Endodermal cell (in vitro differentiated cells): Measurements from ENCODE around the gene JADE1. TPM values are rescaled to one million over a fixed set of nuclear protein-coding genes. Genes with fewer than 3 reads are reported as not detected.

Experiments used
- DNase-seq: peaks from one replicate; pipeline ENCODE4 v3.0.0-alpha.2; 2017
- H3K27ac ChIP-seq: 2 replicates; pipeline ENCODE4 v1.5.1; 2013; ENCODE audit warnings: mild to moderate bottlenecking, low read depth, low read length, moderate library complexity
- H3K27me3 ChIP-seq: 2 replicates; pipeline ENCODE4 v1.6.1; 2013; ENCODE audit warnings: mild to moderate bottlenecking, low read length, moderate library complexity; ENCODE audit not compliant: insufficient read depth, control insufficient read depth, poor library complexity, severe bottlenecking
- H3K36me3 ChIP-seq: 2 replicates; pipeline ENCODE4 v1.7.0; 2013; ENCODE audit warnings: mild to moderate bottlenecking, low read length, moderate library complexity; ENCODE audit not compliant: control insufficient read depth, insufficient read depth
- H3K4me1 ChIP-seq: one replicate; pipeline ENCODE4 v1.7.0; 2013; ENCODE audit warnings: low read length; ENCODE audit not compliant: control insufficient read depth, insufficient read depth
- H3K4me3 ChIP-seq: 2 replicates; pipeline ENCODE4 v1.5.1; 2013; ENCODE audit warnings: mild to moderate bottlenecking, low read length, moderate library complexity
- H3K9ac ChIP-seq: 2 replicates; pipeline ENCODE4 v1.6.1; 2013; ENCODE audit warnings: mild to moderate bottlenecking, low read length, moderate library complexity; ENCODE audit not compliant: poor library complexity, severe bottlenecking; ENCODE audit errors: extremely low read depth
- H3K9me3 ChIP-seq: 2 replicates; pipeline ENCODE4 v1.6.1; 2013; ENCODE audit warnings: mild to moderate bottlenecking, low read length, moderate library complexity; ENCODE audit not compliant: control insufficient read depth
- H3K27ac Mint-ChIP-seq: 2 replicates; pipeline ENCODE4 v1.8.0; 2020; ENCODE audit warnings: mixed read lengths
- H3K27me3 Mint-ChIP-seq: 2 replicates; pipeline ENCODE4 v1.8.0; 2021; ENCODE audit warnings: mild to moderate bottlenecking, mixed read lengths; ENCODE audit not compliant: insufficient read depth
- H3K36me3 Mint-ChIP-seq: 2 replicates; pipeline ENCODE4 v1.8.0; 2020; ENCODE audit warnings: low read depth, mixed read lengths
- H3K4me1 Mint-ChIP-seq: 2 replicates; pipeline ENCODE4 v1.8.0; 2020; ENCODE audit warnings: mixed read lengths
- H3K4me3 Mint-ChIP-seq: 2 replicates; pipeline ENCODE4 v1.8.0; 2020; ENCODE audit warnings: mild to moderate bottlenecking, moderate library complexity, mixed read lengths
- H3K9me3 Mint-ChIP-seq: 2 replicates; pipeline ENCODE4 v1.8.0; 2020; ENCODE audit warnings: mild to moderate bottlenecking, mixed read lengths
- WGBS, 2 experiments: methylation state at CpG; one replicate each; pipeline versions ENCODE4 v1.1.5 to v1.1.7; 2013; ENCODE audit warnings: missing lambda C conversion rate in 2 of 2, mixed read lengths in 1 of 2; ENCODE audit not compliant: insufficient coverage in 1 of 2, insufficient read length in 1 of 2; 5-methylcytosine and 5-hydroxymethylcytosine counted together
- total RNA-seq, 2 donors: library from RNA; stranded (reverse); fragmentation: NEBNext Ultra II Directional in 1 of 2; extraction: Animal tissue kit (Norgen Biotek cat#: 25700) in 1 of 2; gene quantifications; 2 replicates in 1 of 2; 3 replicates in 1 of 2; pipeline ENCODE4 v1.2.1, GENCODE V29; 2021
- TF ChIP-seq, protein P1 (sequence below): fragments of 200-600 bp; sonication (generic); conservative IDR thresholded peaks from 2 replicates; pipeline ENCODE4 v1.5.0; 2021; ENCODE audit warnings: antibody characterized with exemption, mild to moderate bottlenecking

Gene JADE1
- total RNA-seq, 2 donors from 2014 or later: 48.5 to 50.8 TPM

DNA sequence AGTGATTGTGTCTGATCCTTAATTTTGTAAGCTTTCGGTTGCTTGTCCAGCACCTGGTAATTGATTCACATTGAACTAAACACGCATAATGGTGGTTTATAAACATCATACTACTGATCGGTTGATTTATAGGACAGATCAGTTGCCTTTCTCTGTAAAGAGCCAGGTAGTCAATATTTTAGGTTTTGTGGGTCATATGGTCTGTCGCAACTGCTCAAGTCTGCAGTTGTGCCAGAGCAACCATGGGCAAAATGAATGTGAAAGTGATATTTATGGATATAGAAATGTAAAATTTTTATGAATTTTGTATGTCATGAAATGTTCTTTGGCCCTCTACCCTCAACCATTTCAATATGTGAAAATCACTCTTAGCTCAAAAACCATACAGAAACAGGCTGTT, 8.9 kb downstream of the JADE1 start:
- H3K27ac Mint-ChIP-seq: no peak overlapping the region
- no peaks in the 10 kb centered on the region for H3K27me3 Mint-ChIP-seq
- Histone ChIP-seq H3K9ac (no peak overlapping the region), H3K4me1 (peaks cover 10% of the 10 kb centered on the region), H3K36me3 (peaks cover 36% of the 10 kb centered on the region), H3K27me3 (no peaks in the 10 kb centered on the region), H3K4me3 (no peak overlapping the region), H3K27ac (no peak overlapping the region), H3K9me3 (no peaks in the 10 kb centered on the region)
- no peak for DNase-seq
- TF ChIP-seq, protein P1, sequence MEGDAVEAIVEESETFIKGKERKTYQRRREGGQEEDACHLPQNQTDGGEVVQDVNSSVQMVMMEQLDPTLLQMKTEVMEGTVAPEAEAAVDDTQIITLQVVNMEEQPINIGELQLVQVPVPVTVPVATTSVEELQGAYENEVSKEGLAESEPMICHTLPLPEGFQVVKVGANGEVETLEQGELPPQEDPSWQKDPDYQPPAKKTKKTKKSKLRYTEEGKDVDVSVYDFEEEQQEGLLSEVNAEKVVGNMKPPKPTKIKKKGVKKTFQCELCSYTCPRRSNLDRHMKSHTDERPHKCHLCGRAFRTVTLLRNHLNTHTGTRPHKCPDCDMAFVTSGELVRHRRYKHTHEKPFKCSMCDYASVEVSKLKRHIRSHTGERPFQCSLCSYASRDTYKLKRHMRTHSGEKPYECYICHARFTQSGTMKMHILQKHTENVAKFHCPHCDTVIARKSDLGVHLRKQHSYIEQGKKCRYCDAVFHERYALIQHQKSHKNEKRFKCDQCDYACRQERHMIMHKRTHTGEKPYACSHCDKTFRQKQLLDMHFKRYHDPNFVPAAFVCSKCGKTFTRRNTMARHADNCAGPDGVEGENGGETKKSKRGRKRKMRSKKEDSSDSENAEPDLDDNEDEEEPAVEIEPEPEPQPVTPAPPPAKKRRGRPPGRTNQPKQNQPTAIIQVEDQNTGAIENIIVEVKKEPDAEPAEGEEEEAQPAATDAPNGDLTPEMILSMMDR: no peak
- H3K4me1 Mint-ChIP-seq: peaks cover 38% of the 10 kb centered on the region
- peaks cover 12% of the 10 kb centered on the region for H3K36me3 Mint-ChIP-seq
- WGBS, 2 experiments: 96 to 100% methylated on average over 4 of the region's 4 CpGs
- H3K4me3 Mint-ChIP-seq: no peak overlapping the region
- peaks cover 2% of the 10 kb centered on the region for H3K9me3 Mint-ChIP-seq

DNA sequence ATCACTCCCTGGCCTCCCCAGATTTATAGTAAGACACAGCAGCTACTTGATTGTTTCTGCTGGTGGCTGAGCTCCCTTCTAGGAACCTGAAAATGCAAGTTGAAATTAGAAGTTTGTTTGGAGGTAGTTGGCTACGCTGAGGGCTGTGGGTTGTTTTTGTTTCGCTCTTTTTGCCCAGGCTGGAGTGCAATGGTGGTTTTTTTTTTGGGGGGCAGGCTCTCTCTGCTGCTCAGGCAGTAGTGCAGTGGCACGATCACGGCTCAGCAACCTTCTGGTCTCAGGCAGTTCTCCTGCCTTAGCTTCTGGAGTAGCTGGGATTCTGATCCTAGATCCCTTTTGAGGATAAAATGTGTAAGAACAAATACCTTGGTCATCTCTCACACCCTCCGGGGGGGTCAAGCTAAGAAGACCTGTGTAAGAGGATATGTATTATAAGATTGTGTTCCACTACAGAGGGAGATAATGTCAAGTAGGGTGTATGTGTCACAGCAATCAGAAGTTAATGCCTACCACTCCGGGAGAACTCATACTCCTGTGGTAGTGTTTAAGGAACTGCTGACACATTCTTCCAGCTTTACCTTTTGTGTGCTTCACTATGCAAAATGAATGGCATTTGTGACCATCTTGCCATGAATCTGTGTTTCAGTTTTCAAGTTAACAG, 9.7 kb downstream of the JADE1 start:
- TF ChIP-seq, protein P1: no peak
- DNase-seq: no peak
- Mint-ChIP-seq H3K27ac (peak overlapping the region; percentile 17), H3K36me3 (peaks cover 9% of the 10 kb centered on the region), H3K4me3 (no peak overlapping the region), H3K9me3 (no peaks in the 10 kb centered on the region), H3K27me3 (no peaks in the 10 kb centered on the region), H3K4me1 (peaks cover 35% of the 10 kb centered on the region)
- Histone ChIP-seq H3K4me3 (no peak overlapping the region), H3K9ac (no peak overlapping the region), H3K27me3 (no peaks in the 10 kb centered on the region), H3K36me3 (peaks cover 38% of the 10 kb centered on the region), H3K9me3 (no peaks in the 10 kb centered on the region), H3K4me1 (peaks cover 10% of the 10 kb centered on the region), H3K27ac (no peak overlapping the region)
- WGBS, 2 experiments: 94% methylated on average over 3 to 6 of the region's 6 CpGs

DNA sequence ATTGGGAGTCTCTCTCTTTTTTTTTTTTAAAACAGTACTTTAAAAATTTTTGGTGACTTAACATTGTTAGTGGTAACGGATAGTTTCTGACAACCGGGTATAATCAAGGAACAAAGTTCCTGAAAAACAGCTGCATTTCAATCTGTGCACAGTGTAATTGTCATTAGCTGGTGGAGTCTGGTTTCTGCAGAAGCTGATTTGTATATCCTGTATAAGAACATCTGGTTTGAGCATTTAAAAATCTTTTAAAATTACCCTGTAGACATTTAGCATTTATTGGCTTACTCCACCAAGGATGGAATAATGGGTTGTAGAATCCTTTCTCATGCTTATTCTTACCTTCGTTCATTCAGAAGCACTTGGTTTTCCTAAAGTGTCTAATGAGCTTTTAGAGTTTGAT, 11.2 kb downstream of the JADE1 start:
- Histone ChIP-seq H3K9ac (no peak overlapping the region), H3K27me3 (no peaks in the 10 kb centered on the region), H3K36me3 (peaks cover 42% of the 10 kb centered on the region), H3K4me3 (no peak overlapping the region), H3K4me1 (peaks cover 10% of the 10 kb centered on the region), H3K27ac (no peak overlapping the region), H3K9me3 (no peaks in the 10 kb centered on the region)
- peaks cover 9% of the 10 kb centered on the region for H3K36me3 Mint-ChIP-seq
- 86 to 100% methylated on average over 1 to 3 of the region's 3 CpGs for WGBS, 2 experiments
- TF ChIP-seq, protein P1: no peak
- H3K27me3 Mint-ChIP-seq: no peaks in the 10 kb centered on the region
- no peak for DNase-seq
- no peaks in the 10 kb centered on the region for H3K9me3 Mint-ChIP-seq
- peaks cover 45% of the 10 kb centered on the region for H3K4me1 Mint-ChIP-seq
- no peak overlapping the region for H3K27ac Mint-ChIP-seq
- H3K4me3 Mint-ChIP-seq: no peak overlapping the region
